Measurements from ENCODE around the gene WDR62.
A peak's percentile ranks its signal among the peaks of the same experiment; 100 is the strongest.
"Not testable (repeated sequence)": the region's sequence is repeated elsewhere in the genome, so short reads cannot be mapped to it uniquely, and the experiment has no call there.

The WDR62 gene

DNA sequence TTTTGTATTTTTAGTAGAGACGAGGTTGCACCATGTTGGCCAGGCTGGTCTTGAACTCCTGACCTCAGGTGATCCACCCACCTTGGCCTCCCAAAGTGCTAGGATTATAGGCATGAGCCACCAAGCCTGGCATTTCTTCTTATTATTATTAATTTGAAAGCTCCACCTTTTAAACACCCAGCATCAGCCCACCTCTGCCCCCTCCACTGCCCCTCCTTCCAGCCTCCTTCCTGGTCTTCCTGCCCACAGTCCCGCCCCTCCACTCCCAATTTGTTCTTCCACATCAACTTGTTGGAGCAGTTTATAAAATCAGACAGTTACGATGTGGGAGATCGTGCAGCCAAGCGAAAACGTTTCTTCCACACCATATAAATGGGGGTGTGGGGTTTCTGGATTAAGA lies 14.2 kb upstream of the WDR62 start:
- DNase-seq: no peak

DNA sequence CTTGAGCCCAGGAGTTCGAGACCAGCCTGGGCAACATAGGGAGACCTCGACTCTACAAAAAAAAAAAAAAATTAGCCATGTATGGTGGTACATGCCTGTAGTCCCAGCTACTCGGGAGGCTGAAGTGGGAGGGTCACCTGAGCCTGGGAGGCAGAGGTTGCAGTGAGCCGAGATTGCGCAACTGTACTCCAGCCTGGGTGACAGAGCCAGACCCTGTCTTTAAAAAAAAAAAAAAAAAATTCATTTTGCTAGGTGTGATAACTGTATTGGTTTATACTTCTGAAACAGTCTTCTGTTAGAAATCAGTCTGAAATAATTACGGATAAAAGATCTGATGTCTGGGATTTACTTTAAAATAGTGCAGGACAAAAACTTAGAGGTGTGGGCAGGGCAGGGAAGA lies 13.6 kb upstream of the WDR62 start:
- not testable (repeated sequence) for DNase-seq

GRCh38 chr19:36041831-36042230 lies 12.9 kb upstream of the WDR62 start:
- no peak for DNase-seq

- DNase-seq: no peak
These were observed 10.7 kb upstream of the WDR62 start for GRCh38 chr19:36043952-36044351.

DNA sequence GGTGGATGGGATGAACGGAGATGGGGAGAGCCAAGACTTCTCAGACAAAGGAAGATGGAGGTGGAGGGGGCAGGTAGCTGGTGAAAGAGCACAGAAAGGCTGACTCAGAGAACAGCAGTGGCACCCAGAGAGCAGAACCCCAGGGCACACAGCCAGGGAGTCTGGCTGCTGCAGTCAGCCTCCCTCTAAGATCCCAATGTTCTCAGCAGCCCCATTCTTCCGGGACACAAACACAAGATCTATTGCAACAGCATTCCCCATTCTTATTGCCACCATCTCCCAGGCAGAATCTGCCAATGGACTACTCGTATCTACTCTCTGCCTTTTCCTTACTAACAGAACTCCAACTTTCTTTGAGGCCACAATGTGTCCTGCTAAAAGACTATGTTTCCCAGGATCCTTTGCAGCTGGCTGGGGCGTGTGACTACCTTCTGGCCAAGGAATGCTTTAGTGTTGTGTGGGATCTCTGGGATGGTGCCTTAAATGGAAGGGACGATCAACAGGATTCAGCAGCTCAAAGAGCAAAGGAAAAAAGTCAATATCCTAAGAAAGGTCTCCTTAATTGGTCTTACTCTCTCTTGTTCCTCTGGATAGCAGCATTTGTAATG lies 8.2 kb upstream of the WDR62 start:
- no peak for DNase-seq

- no peak for DNase-seq
These were observed 6.9 kb upstream of the WDR62 start for GRCh38 chr19:36047835-36048234.

DNA sequence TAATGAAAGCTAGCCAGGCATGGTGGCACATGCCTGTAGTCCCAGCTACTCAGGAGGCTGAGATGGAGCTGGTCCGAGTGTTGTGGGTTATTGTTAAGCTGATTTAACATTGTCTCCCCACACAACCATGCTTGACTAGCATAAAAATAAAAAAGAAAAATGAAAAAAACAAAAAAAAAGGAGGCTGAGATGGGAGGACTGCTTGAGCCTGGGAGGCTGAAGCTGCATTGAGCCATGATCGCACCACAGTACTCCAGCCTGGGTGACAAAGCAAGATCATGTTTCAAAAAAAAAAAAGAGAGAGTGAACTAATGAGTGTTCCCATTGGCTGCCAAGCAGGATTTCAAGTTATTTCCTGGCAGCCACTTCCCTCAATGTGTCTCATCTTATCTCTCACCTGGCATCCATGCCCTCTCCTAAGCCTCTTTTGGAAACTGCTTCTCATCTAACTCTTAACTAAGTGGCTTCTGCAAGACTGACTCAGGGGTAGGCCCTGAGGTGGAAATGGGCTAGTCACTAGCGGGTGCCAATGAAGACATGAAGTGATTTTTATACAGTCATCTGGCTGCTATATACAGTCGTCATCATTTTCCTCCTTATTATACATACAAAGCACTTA lies 5.5 kb upstream of the WDR62 start:
- DNase-seq: no peak

GRCh38 chr19:36051236-36051635 lies 3.5 kb upstream of the WDR62 start:
- no peak for DNase-seq

DNA sequence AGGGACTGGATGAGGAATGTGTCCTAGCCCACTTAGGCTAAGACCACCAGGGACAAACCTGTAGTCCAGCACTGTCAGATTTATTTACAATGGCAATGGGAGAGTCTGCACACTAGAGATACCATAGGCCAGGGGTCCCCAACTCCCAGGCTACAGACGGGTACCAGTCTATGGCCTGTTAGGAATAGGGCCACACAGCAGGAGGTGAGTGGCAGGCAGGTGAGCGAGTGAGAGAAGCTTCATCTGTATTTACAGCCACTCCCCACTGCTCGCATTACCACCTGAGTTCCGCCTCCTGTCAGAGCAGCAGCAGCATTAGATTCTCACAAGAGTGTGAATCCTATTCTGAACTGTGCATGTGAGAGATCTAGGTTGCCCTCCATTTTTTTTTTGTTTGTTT lies 3.1 kb upstream of the WDR62 start:
- DNase-seq: no peak

- DNase-seq: peak; percentile 100
These were observed 471 bp upstream of the WDR62 start, which contains the start of gene THAP8 for GRCh38 chr19:36054119-36054732. TSS of gene THAP8 (minus strand) at chr19:36054285. CDS start at chr19:36054217, 68 bp downstream.

DNA sequence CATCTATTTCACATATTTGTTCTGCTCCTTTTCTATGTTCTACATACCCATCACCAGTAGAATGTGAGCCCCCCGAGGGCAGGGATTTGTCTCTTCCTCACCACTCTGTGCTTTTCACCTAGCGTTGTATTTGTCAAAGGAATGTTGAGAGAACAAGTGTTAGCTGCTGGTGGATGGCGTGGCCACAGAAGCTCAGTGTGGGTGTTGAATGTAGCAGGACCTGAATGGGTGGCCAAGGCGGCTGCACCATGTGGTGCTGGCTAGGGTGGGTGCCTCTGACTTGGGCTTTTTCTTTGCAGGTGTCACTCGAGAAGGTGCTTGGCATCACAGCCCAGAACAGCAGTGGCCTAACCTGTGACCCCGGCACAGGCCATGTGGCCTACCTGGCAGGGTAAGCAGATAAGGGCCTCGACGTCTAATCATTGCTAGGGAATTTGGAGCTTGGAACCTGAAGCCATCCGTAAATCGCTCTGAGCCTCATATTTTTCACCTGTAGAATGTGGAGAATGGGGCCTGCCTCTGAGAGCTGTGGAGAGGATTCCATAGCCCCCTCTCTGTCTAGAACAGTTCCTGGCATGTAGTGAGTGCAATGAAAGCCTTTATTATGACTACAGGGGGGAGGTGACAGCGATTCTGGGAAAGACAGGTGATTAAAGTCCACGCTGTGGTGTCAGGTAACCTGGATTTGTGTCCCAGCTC lies 3.9 kb downstream of the WDR62 start:
- no peak for DNase-seq

DNA sequence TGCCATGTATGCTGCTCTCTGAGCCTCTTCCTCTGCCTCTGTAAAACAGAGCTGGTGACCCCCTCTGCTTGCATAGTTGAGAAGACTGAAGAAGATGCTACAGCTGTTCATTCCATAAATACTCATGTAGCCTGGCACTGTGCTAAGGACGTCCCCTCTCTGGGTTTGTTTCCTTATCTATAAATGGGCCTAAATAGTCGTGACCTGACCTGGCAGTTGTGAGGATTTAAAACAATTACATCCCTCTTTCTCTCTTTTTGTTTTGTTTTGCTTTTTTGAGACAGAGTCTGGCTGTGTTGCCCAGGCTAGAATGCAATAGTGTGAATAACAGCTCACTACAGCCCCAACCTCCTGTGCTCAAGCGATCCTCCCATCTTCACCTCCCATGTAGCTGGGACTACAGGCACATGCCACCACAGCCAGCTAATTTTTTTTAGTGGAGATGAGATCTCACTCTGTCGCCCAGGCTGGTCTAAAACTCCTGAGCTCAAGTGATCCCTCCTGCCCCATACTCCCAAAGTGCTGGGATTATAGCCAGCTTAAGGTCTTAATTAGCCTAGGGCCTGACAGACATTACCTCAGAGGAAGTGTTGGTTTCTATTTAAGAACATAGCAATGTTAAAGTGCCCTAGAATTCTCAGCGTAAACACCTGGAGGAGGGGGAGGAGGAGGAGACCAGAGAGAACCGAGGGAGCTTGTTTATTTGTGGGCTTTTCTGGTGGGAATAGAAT lies 4.6 kb downstream of the WDR62 start:
- no peak for DNase-seq

GRCh38 chr19:36060430-36060829 lies 5.7 kb downstream of the WDR62 start:
- no peak for DNase-seq

DNA sequence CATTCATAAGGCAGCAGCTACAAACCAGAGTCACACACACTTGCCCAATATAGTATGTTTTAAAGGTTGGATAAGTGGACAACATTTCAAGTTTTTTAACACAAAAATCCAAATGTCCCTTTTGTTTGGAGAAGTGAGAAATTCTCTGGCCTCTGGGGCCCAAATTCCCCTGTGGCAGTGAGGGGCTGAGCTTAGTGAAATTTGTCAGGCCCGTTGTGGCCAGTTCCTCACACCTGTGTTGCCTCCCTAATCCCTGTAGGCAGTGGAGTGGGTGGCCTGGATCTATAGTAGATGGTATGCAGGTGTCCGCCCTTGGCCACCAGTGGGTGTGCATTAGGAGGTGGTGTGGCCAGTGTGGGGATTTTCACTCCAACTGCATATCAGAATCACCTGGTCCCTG lies 6.7 kb downstream of the WDR62 start:
- no peak for DNase-seq

- DNase-seq: no peak
These were observed 10.1 kb downstream of the WDR62 start for GRCh38 chr19:36064826-36065225.

DNA sequence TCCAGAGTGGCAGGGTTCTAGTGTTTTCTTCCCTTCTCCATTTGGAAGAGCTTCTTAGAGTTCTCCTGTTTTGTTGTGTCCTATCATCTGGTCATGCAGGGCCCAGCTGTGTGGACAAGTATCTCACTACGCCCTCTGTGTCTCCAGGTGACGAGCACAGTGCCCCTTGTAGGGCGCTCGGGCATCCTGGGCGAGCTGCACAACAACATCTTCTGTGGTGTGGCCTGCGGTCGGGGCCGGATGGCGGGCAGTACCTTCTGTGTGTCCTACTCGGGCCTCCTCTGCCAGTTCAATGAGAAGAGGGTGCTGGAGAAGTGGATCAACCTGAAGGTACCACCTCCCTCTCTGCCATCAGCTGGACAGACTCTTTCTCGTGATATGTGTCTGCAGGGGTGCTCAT lies 13.0 kb downstream of the WDR62 start:
- no peak for DNase-seq

GRCh38 chr19:36068810-36069499 lies 14.3 kb downstream of the WDR62 start:
- DNase-seq: not testable (repeated sequence)

DNA sequence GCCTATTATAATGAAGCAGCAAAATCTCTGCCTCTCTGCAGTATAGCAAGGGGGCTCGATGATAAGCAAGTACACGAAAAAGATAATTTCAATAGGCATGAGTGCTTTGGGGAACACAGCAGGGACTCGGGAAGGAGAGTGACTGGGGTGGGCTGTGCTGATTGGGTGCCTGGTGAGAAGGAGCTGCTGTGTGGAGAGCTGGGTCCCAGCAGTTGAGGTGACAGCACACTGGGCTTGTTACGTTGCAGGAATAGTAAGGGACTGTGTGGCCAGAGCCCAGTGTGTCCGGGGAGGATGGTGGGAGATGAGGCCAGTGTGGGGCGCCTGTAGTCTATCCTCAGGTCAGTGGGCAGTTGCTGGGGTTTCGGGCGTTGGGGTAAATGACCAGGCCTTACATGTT lies 17.4 kb downstream of the WDR62 start:
- DNase-seq: no peak

DNA sequence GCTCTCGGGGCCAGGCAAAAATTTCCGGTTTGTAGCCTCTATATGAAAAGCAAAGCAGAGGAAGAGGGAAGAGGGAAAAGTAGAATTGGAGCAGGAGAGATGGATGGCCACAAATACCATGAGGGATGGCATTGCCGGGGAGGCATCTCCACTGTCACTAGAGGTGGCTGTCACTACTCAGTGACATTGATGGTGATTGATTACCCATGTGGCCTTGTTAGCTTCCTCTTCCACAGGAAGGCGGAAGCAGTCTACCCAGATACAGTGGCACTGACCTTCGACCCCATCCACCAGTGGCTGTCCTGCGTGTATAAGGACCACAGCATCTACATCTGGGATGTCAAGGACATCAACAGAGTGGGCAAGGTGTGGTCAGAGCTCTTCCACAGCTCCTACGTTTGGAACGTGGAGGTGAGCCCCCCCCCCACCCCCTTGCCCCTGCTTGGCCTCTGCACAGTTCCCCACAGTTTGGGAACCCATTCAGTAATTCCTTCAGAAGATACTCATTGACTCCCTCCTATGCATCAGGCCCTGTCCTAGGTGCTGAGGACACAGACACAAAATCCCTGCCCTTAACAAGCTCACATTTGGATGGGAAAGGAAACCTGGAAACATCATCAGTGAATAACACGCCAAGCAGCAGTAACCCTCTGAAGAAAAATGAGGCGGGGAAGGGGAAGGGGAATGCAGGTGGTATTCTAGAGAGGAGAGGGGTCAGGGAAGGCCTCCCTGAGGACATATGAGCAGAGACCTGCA lies 18.6 kb downstream of the WDR62 start:
- no peak for DNase-seq

DNA sequence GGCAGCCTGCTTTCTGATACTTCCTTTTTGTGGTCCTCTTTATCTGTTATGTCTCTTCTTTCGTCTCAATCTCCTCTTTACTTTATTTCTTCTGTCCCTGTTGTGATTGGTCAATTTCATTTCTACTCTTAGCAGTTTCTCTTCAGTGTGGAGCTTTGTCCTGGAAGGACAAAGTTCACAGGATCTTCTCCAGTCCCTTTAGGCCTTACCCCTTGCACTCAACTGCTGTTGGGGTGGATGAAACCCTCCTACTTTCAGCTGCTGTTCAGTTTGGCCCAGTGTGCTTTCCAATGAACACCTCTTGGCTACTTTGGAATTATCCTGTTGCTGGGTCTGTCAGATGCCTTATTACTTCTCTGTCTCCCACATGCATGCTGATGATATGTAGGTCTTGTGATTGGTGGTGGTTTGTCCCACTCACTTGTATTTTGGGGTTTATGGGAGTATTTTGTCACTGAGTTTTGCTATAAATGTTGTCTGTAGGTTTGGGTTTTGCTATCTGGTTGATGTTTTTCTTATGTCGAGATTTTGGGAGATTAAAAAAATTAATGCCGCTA lies 24.8 kb downstream of the WDR62 start:
- DNase-seq: no peak

GRCh38 chr19:36081385-36081784 lies 26.7 kb downstream of the WDR62 start:
- no peak for DNase-seq

All from left hindlimb (tissue), 1 donor.